ENCODE measurements around the gene JTB.

DNA sequence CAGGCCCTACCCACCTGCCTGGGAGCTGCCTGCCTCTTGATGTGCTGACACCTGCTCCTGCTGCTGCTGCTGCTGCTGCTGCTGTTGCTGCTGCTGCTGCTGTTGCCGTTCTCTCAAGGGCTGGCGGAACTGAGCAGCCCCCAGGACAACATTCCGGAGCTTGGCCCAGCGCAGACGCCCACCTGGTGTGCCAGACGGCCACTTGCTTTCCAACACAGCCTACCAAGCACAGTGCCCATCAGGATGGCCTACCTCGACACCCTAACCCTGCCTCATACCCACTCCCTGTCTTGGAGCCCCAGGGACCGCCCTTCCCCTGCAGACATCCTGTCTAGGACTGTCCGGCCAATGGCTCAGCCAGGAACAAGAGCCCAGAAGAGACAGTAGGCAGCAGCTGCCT lies 42.7 kb downstream of the JTB start:
- TF ChIP-seq POLR2AphosphoS5 (IDR thresholded peaks at IDR 0.05; ENCODE audit: low read depth, low read length) (no peak), SPI1 (IDR thresholded peaks at IDR 0.05; ENCODE audit: low read depth, low read length) (no peak), TAF1 (IDR thresholded peaks at IDR 0.05; ENCODE audit: low read depth, low read length) (no peak), POLR2A (IDR thresholded peaks at IDR 0.05; ENCODE audit: low read depth, low read length) (no peak), PAX5 (IDR thresholded peaks at IDR 0.05; ENCODE audit: insufficient read depth, low read length, severe bottlenecking) (no peak), POU2F2 (IDR thresholded peaks at IDR 0.05; ENCODE audit: low read depth, low read length) (no peak)

Data from GM12891 (cell line).